Measurements from ENCODE around the gene MOB3B.
"Not testable (repeated sequence)": the region's sequence is repeated elsewhere in the genome, so short reads cannot be mapped to it uniquely, and the experiment has no call there.

MOB3B gene

GRCh38 chr9:27468000-27468399 lies 61.6 kb downstream of the MOB3B start:
- ATAC-seq = no peak

GRCh38 chr9:27467486-27467885 lies 62.1 kb downstream of the MOB3B start:
- no peak for ATAC-seq
- TF ChIP-seq BACH2 (CRISPR knock-in tag; IDR thresholded peaks at IDR 0.05; ENCODE audit: borderline replicate concordance) = no peak
- no peak for TF ChIP-seq TCF4 (CRISPR knock-in tag; IDR thresholded peaks at IDR 0.05; ENCODE audit: borderline replicate concordance)
- no peak for TF ChIP-seq ARNTL (CRISPR knock-in tag; IDR thresholded peaks at IDR 0.05; ENCODE audit: borderline replicate concordance, low read depth)
- TF ChIP-seq TOX (CRISPR knock-in tag; IDR thresholded peaks at IDR 0.05; ENCODE audit: borderline replicate concordance) = no peak
- no peak for TF ChIP-seq PPARA (CRISPR knock-in tag; IDR thresholded peaks at IDR 0.05; ENCODE audit: borderline replicate concordance)
- TF ChIP-seq OSR1 (CRISPR knock-in tag; IDR thresholded peaks at IDR 0.05) = no peak
- TF ChIP-seq ZFP30 (CRISPR knock-in tag; IDR thresholded peaks at IDR 0.05) = no peak
- TF ChIP-seq, protein P1, sequence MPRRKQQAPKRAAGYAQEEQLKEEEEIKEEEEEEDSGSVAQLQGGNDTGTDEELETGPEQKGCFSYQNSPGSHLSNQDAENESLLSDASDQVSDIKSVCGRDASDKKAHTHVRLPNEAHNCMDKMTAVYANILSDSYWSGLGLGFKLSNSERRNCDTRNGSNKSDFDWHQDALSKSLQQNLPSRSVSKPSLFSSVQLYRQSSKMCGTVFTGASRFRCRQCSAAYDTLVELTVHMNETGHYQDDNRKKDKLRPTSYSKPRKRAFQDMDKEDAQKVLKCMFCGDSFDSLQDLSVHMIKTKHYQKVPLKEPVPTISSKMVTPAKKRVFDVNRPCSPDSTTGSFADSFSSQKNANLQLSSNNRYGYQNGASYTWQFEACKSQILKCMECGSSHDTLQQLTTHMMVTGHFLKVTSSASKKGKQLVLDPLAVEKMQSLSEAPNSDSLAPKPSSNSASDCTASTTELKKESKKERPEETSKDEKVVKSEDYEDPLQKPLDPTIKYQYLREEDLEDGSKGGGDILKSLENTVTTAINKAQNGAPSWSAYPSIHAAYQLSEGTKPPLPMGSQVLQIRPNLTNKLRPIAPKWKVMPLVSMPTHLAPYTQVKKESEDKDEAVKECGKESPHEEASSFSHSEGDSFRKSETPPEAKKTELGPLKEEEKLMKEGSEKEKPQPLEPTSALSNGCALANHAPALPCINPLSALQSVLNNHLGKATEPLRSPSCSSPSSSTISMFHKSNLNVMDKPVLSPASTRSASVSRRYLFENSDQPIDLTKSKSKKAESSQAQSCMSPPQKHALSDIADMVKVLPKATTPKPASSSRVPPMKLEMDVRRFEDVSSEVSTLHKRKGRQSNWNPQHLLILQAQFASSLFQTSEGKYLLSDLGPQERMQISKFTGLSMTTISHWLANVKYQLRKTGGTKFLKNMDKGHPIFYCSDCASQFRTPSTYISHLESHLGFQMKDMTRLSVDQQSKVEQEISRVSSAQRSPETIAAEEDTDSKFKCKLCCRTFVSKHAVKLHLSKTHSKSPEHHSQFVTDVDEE (CRISPR knock-in tag; IDR thresholded peaks at IDR 0.05) = no peak
- no peak for TF ChIP-seq CSDC2 (CRISPR knock-in tag; IDR thresholded peaks at IDR 0.05)
- TF ChIP-seq ZFP3 (CRISPR knock-in tag; IDR thresholded peaks at IDR 0.05) = no peak
- no peak for TF ChIP-seq GLIS3 (CRISPR knock-in tag; IDR thresholded peaks at IDR 0.05)
- no peak for TF ChIP-seq CREB5 (CRISPR knock-in tag; IDR thresholded peaks at IDR 0.05; ENCODE audit: low read depth)
- no peak for TF ChIP-seq ISL1 (CRISPR knock-in tag; IDR thresholded peaks at IDR 0.05)

More at GRCh38 chr9:27468000-27468399, 61.6 kb downstream of the MOB3B start:
- no peak for TF ChIP-seq CSDC2 (CRISPR knock-in tag; IDR thresholded peaks at IDR 0.05)
- TF ChIP-seq TOX (CRISPR knock-in tag; IDR thresholded peaks at IDR 0.05; ENCODE audit: borderline replicate concordance) = no peak
- no peak for TF ChIP-seq ZFP3 (CRISPR knock-in tag; IDR thresholded peaks at IDR 0.05)
- TF ChIP-seq CREB5 (CRISPR knock-in tag; IDR thresholded peaks at IDR 0.05; ENCODE audit: low read depth) = no peak
- no peak for TF ChIP-seq RARB (CRISPR knock-in tag; IDR thresholded peaks at IDR 0.05)
- TF ChIP-seq ZNF565 (CRISPR knock-in tag; conservative IDR thresholded peaks at IDR 0.05; ENCODE audit: low read depth) = no peak
- no peak for TF ChIP-seq BACH2 (CRISPR knock-in tag; IDR thresholded peaks at IDR 0.05; ENCODE audit: borderline replicate concordance)
- TF ChIP-seq ZFP30 (CRISPR knock-in tag; IDR thresholded peaks at IDR 0.05) = no peak
- TF ChIP-seq ESRRG (CRISPR knock-in tag; IDR thresholded peaks at IDR 0.05) = no peak
- TF ChIP-seq POU6F1 (CRISPR knock-in tag; IDR thresholded peaks at IDR 0.05; ENCODE audit: borderline replicate concordance, low read depth) = no peak
- no peak for TF ChIP-seq SNAI2 (CRISPR knock-in tag; IDR thresholded peaks at IDR 0.05)
- no peak for TF ChIP-seq PPARA (CRISPR knock-in tag; IDR thresholded peaks at IDR 0.05; ENCODE audit: borderline replicate concordance)
- no peak for TF ChIP-seq ARNTL (CRISPR knock-in tag; IDR thresholded peaks at IDR 0.05; ENCODE audit: borderline replicate concordance, low read depth)
- no peak for TF ChIP-seq OSR1 (CRISPR knock-in tag; IDR thresholded peaks at IDR 0.05)
- TF ChIP-seq, protein P2, sequence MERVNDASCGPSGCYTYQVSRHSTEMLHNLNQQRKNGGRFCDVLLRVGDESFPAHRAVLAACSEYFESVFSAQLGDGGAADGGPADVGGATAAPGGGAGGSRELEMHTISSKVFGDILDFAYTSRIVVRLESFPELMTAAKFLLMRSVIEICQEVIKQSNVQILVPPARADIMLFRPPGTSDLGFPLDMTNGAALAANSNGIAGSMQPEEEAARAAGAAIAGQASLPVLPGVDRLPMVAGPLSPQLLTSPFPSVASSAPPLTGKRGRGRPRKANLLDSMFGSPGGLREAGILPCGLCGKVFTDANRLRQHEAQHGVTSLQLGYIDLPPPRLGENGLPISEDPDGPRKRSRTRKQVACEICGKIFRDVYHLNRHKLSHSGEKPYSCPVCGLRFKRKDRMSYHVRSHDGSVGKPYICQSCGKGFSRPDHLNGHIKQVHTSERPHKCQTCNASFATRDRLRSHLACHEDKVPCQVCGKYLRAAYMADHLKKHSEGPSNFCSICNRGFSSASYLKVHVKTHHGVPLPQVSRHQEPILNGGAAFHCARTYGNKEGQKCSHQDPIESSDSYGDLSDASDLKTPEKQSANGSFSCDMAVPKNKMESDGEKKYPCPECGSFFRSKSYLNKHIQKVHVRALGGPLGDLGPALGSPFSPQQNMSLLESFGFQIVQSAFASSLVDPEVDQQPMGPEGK (CRISPR knock-in tag; IDR thresholded peaks at IDR 0.05; ENCODE audit: borderline replicate concordance) = no peak
- TF ChIP-seq GLIS3 (CRISPR knock-in tag; IDR thresholded peaks at IDR 0.05) = no peak

- not testable (repeated sequence) for ATAC-seq
These were observed 63.1 kb downstream of the MOB3B start for GRCh38 chr9:27466516-27466915.

DNA sequence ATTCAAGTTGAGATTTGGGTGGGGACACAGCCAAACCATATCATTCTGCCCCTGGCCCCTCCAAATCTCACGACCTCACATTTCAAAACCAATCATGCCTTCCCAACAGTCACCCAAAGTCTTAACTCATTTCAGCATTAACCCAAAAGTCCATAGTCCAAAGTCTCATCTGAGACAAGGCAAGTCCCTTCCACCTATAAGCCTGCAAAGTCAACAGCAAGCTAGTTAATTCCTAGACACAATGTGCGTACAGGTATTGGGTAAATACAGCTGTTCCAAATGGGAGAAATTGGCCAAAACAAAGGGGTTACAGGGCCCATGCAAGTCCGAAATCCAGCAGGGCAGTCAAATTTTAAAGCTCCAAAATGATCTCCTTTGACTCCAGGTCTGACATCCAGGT lies 64.7 kb downstream of the MOB3B start:
- not testable (repeated sequence) for ATAC-seq

Data from SK-N-SH treated with all-trans-retinoic acid at 6 μM for 48 hours (cell line).